A549 (cell line): ENCODE data around the gene FBXL4.

Experiments used
- CBX2 ChIP-seq: fragments of 200-600 bp; sonication (generic); IDR thresholded peaks from 2 replicates; pipeline ENCODE4 v1.6.1; 2016; ENCODE audit warnings: low read depth, mild to moderate bottlenecking, borderline replicate concordance
- CTCF ChIP-seq: fragments of >200 bp; sonication (Bioruptor Twin); formaldehyde crosslinking; IDR thresholded peaks from 3 replicates; pipeline ENCODE4 v1.5.1; 2016
- MAFK ChIP-seq: fragments of 450-650 bp; IDR thresholded peaks from 2 replicates; pipeline ENCODE4 v1.6.1; 2014; ENCODE audit not compliant: partially characterized antibody
- PBX3 ChIP-seq: IDR thresholded peaks from 2 replicates; pipeline ENCODE4 v1.6.1; 2012
- POLR2A ChIP-seq: IDR thresholded peaks from 2 replicates; pipeline ENCODE4 v1.6.1; 2012; ENCODE audit warnings: mild to moderate bottlenecking, low read length
- REST ChIP-seq: fragments of 200-600 bp; sonication (generic); IDR thresholded peaks from 2 replicates; pipeline ENCODE4 v1.6.1; 2016; ENCODE audit warnings: antibody characterized with exemption, mild to moderate bottlenecking, moderate library complexity

GRCh38 chr6:98932381-98932780 is 15.4 kb downstream of the FBXL4 start:
- TF ChIP-seq CTCF (no peak), MAFK (no peak), CBX2 (no peak), REST (no peak), PBX3 (no peak), POLR2A (no peak)
